Measurements from ENCODE around the gene KLF15. TPM values are rescaled to one million over a fixed set of nuclear protein-coding genes. Genes with fewer than 3 reads are reported as not detected.

KLF15 gene
- total and polyA plus RNA-seq, 2 of the 4 experiments (the other 2 are of a cell fraction) = 0.18 to 0.24 TPM

DNA sequence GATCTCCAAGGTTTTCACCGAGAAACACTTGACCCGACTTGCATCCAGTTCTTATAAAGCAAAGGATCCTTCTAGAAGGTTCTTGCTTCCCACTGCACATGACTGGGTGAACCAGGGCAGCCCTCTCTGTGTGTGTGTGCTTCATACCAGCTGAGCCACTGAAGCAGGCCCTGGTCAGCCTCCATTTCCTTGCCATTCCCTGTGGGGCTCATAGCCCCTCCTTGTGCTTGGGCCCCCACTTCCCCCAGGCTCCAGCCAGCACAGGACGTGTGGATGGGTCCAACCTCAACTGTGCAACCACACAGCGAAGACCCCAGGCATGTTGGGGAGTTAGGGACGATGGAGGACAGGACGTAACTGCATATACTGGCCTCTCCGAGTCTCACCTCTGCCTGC, 15.5 kb downstream of the KLF15 start:
- dilution Hi-C loops (cut with HindIII; ENCODE audit: low sequenced_read_pairs, unreplicated experiment) = no loop called here
- no CpG with 5 or more reads among the region's 7 CpGs for WGBS, 2 experiments (ENCODE audit: extremely low coverage in 2 of 2, insufficient read length in 1 of 2)
- CTCF ChIA-PET = no interaction called here

More for the DNA sequence above, 15.5 kb downstream of the KLF15 start:
- no peak overlapping the region for H4K8ac ChIP-seq (ENCODE audit: low read depth in 2 of 2, low read length in 2 of 2)
- no peak overlapping the region for H3K27ac ChIP-seq (ENCODE audit: insufficient read depth, low read length)
- H3K56ac ChIP-seq (ENCODE audit: extremely low read depth, insufficient read depth, low read length) = no peak overlapping the region
- H3K23ac ChIP-seq (ENCODE audit: low read depth, low read length) = no peak overlapping the region
- H4K5ac ChIP-seq (ENCODE audit: low read depth, low read length) = no peak overlapping the region
- BruUV-seq (replicated peaks) = no TSS peak
- no peak overlapping the region for H3K9ac ChIP-seq (ENCODE audit: low read depth, low read length)
- no peak for DNase-seq
- ATAC-seq (ENCODE audit: low read depth) = no peak
- in situ Hi-C loops (cut with MboI; ENCODE audit: low sequenced_read_pairs) (no loop called here), intact Hi-C loops (cut with micrococcal nuclease) (no loop called here)
- no peak overlapping the region for H3K4me3 ChIP-seq (ENCODE audit: insufficient read depth, low read depth, low read length)
- TF ChIP-seq, protein P1, sequence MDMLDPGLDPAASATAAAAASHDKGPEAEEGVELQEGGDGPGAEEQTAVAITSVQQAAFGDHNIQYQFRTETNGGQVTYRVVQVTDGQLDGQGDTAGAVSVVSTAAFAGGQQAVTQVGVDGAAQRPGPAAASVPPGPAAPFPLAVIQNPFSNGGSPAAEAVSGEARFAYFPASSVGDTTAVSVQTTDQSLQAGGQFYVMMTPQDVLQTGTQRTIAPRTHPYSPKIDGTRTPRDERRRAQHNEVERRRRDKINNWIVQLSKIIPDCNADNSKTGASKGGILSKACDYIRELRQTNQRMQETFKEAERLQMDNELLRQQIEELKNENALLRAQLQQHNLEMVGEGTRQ (IDR thresholded peaks at IDR 0.05; ENCODE audit: low read depth, low read length) = no peak
- TF ChIP-seq MAZ (IDR thresholded peaks at IDR 0.05; ENCODE audit: borderline replicate concordance, low read depth, low read length) (no peak), RCOR1 (IDR thresholded peaks at IDR 0.05; ENCODE audit: insufficient replicate concordance, low read length) (no peak), POLR2A (IDR thresholded peaks at IDR 0.05; ENCODE audit: low read depth, low read length) (no peak), RAD21 (IDR thresholded peaks at IDR 0.05; ENCODE audit: low read length) (no peak)
- POLR2A ChIA-PET (ENCODE audit: unreplicated experiment) = no interaction called here
- 0 out of 2 replicates have a peak, but pooled peaks cover 4% of the 10 kb centered on the region for H3K9me1 ChIP-seq (ENCODE audit: insufficient read depth, low read length)
- H3K14ac ChIP-seq (replicated peaks; ENCODE audit: low read depth, low read length) = no peak overlapping the region
- H3K4me2 ChIP-seq (ENCODE audit: low read depth, low read length) = no peak overlapping the region
- no peak overlapping the region for H2BK120ac ChIP-seq (ENCODE audit: low read depth, low read length)
- no peaks in the 10 kb centered on the region for H3K4me1 ChIP-seq (ENCODE audit: control insufficient read depth, insufficient read depth, low read length)
- H4K91ac ChIP-seq (ENCODE audit: insufficient read depth, low read depth, low read length) = no peak overlapping the region
- no peak overlapping the region for H2BK15ac ChIP-seq (ENCODE audit: low read depth, low read length)
- no peaks in the 10 kb centered on the region; the same call in 1 of the 2 replicates for H4K20me1 ChIP-seq (ENCODE audit: insufficient read depth, low read length)
- H3K9me3 ChIP-seq (ENCODE audit: control insufficient read depth, insufficient read depth, low read length) = no peaks in the 10 kb centered on the region
- no peak overlapping the region for H2AFZ ChIP-seq (replicated peaks; ENCODE audit: low read length, poor library complexity)
- peaks cover 24% of the 10 kb centered on the region for H3K27me3 ChIP-seq (ENCODE audit: control insufficient read depth, insufficient read depth, low read length)
- no peaks in the 10 kb centered on the region for H3K79me1 ChIP-seq (ENCODE audit: low read depth in 1 of 2, low read length in 2 of 2)
- H3K18ac ChIP-seq (ENCODE audit: low read depth, low read length) = no peak overlapping the region
- no peak overlapping the region for H3K4ac ChIP-seq (ENCODE audit: low read depth, low read length)
- no peak overlapping the region for H2BK20ac ChIP-seq (ENCODE audit: low read depth, low read length)
- H3K36me3 ChIP-seq (ENCODE audit: control insufficient read depth, insufficient read depth, low read length) = no peaks in the 10 kb centered on the region
- no peak overlapping the region for H2BK5ac ChIP-seq (ENCODE audit: low read depth, low read length, poor library complexity, severe bottlenecking)
- no peak overlapping the region for H2AK9ac ChIP-seq (replicated peaks; ENCODE audit: low read depth, low read length, poor library complexity)
- H2AK5ac ChIP-seq (ENCODE audit: low read depth, low read length) = no peak overlapping the region
